ENCODE results near the gene LDHAL6A.
A peak's percentile ranks its signal among the peaks of the same experiment; 100 is the strongest.

DNA sequence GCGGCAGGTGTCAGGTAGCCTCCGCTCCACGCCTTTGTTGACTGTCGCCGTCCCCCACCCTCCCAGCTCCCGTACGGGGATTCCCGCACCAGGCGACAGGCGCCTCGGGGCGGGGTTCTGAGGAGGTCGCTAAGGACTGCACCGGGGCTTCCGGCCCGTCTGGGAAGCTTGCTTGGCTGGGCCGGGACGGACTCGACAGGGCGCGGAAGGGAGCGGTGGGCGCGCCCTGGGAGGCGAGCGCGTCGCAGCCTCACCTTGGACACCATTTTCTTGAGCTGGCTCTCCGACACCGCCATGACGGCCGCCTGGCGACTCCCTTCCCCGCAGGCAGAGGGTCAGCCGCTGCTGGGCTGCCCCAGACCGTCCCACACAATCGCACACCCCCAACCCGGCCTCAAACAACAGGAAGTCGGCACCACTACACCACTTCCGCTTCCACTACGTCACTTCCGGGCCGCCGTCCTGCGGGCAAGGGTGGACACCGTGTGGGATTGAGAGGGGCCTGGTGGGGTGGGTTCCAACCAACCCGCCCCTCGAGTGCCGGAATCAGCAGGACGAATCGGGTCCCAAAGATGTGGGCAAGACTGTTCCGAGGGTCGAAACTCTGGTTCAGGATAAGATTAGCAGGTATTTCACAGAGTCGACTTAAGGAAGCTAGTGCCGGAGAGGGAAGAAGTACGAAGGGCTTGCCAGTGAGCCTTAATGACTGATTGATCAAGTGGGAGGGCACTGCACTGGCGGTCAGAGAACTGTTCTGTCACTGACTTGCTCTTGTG lies 71.1 kb downstream of the LDHAL6A start, which contains the start of gene TSG101:
- TF ChIP-seq CTCF (IDR thresholded peaks at IDR 0.05; ENCODE audit: extremely low read depth in 1 of 2, insufficient read depth in 1 of 2, low read depth in 1 of 2, low read length in 2 of 2) = no peak
- TF ChIP-seq FOS (IDR thresholded peaks at IDR 0.05; ENCODE audit: borderline replicate concordance, insufficient read depth, low read length) = no peak
- TF ChIP-seq JUN (IDR thresholded peaks at IDR 0.05; ENCODE audit: borderline replicate concordance, insufficient read depth, insufficient read length, low read depth) = no peak
- peak; percentile 91 for TF ChIP-seq POLR2AphosphoS5 (IDR thresholded peaks at IDR 0.05; ENCODE audit: insufficient read depth, low read depth, low read length)
- TF ChIP-seq EZH2 (IDR thresholded peaks at IDR 0.05; ENCODE audit: borderline replicate concordance, low read depth, low read length, severe bottlenecking) = no peak
- TF ChIP-seq POLR2A (IDR thresholded peaks at IDR 0.05; ENCODE audit: low read depth, low read length) = peak; percentile 96
- no peak for TF ChIP-seq MYC (IDR thresholded peaks at IDR 0.05; ENCODE audit: low read depth, low read length)
